ENCODE measurements around the gene CDIPT. TPM values are rescaled to one million over a fixed set of nuclear protein-coding genes. Genes with fewer than 3 reads are reported as not detected.

Gene CDIPT
- total and polyA plus RNA-seq, 2 of the 13 experiments (the other 11 are each of a cell fraction or from before 2014, with no cell fraction given): 54.9 to 97.5 TPM

- TF ChIP-seq XRCC5 (optimal IDR thresholded peaks at IDR 0.05; ENCODE audit: low read length) (peak; percentile 97), ZSCAN12 (CRISPR knock-in tag; IDR thresholded peaks at IDR 0.05) (no peak; the same call in 1 of the 2 replicates), ZNF10 (CRISPR knock-in tag; IDR thresholded peaks at IDR 0.05; ENCODE audit: borderline replicate concordance, low read depth) (no peak), FUBP1 (CRISPR knock-in tag; IDR thresholded peaks at IDR 0.05; ENCODE audit: borderline replicate concordance) (peak; percentile 94; the same call in 1 of the 2 replicates), ARID5B (CRISPR knock-in tag; IDR thresholded peaks at IDR 0.05) (peak; percentile 67), HDAC1 (CRISPR knock-in tag; IDR thresholded peaks at IDR 0.05) (peak; percentile 81), ZNF562 (CRISPR knock-in tag; IDR thresholded peaks at IDR 0.05; ENCODE audit: borderline replicate concordance) (no peak), CBX1 (IDR thresholded peaks at IDR 0.05; ENCODE audit: low read depth) (peak; percentile 37), STAT6 (CRISPR knock-in tag; IDR thresholded peaks at IDR 0.05; ENCODE audit: borderline replicate concordance) (peak; percentile 67; the same call in 1 of the 2 replicates), IRF1 (CRISPR knock-in tag; IDR thresholded peaks at IDR 0.05; ENCODE audit: low read depth) (peak; percentile 64; the same call in 1 of the 2 replicates), MAF1 (CRISPR knock-in tag; IDR thresholded peaks at IDR 0.05; ENCODE audit: borderline replicate concordance) (no peak), NFATC3 (CRISPR knock-in tag; IDR thresholded peaks at IDR 0.05) (peak; percentile 87; the same call in 1 of the 2 replicates), SYNCRIP (IDR thresholded peaks at IDR 0.05; ENCODE audit: insufficient read depth, low read depth, low read length) (no peak), ZNF275 (CRISPR knock-in tag; IDR thresholded peaks at IDR 0.05; ENCODE audit: borderline replicate concordance) (peak; percentile 98)
Measured at GRCh38 chr16:29815793-29816693, 47.0 kb downstream of the CDIPT start, which contains the start of gene PAGR1 (continued).
